KBM-7 (cell line): ENCODE results near the gene ARHGAP40.

ENCODE experiments used
- DNase-seq: peaks from one replicate; pipeline ENCODE4 v3.0.0-alpha.2; 2015
- in situ Hi-C: fragments of 300-500 bp; cut with MboI; formaldehyde crosslinking; loops from 2 replicates; pipeline ENCODE4 v1.14.3; 2020; ENCODE audit warnings: low sequenced_read_pairs, low pct_unique_long_range_greater_than_20kb, mixed read lengths

The ARHGAP40 gene

DNA sequence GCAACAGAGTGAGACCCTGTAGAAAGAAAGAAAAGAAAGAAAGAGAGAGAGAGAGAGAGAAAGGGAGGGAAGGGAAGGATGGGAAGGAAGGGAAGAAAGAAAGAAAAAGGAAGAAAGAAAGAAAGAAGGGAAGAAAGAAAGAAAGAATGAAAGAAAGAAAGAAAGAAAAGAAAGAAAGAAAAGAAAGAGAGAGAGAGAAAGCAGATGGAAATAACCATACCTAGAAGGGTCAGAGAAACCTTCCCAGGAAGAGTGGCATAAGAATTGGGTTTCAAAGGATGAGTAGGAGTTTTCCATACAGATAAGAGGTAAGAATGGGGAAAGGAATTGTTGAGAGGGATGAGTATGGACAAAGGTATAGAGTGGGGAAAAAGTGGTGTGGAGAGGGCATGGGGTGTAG lies 68.1 kb downstream of the ARHGAP40 start:
- in situ Hi-C loops, result no loop called here
- no peak for DNase-seq

GRCh38 chr20:38670786-38671185 lies 69.2 kb downstream of the ARHGAP40 start:
- in situ Hi-C loops, result no loop called here
- no peak for DNase-seq

- DNase-seq, result no peak
- in situ Hi-C loops, result no loop called here
Measured at GRCh38 chr20:38671186-38671585, 69.6 kb downstream of the ARHGAP40 start.

DNA sequence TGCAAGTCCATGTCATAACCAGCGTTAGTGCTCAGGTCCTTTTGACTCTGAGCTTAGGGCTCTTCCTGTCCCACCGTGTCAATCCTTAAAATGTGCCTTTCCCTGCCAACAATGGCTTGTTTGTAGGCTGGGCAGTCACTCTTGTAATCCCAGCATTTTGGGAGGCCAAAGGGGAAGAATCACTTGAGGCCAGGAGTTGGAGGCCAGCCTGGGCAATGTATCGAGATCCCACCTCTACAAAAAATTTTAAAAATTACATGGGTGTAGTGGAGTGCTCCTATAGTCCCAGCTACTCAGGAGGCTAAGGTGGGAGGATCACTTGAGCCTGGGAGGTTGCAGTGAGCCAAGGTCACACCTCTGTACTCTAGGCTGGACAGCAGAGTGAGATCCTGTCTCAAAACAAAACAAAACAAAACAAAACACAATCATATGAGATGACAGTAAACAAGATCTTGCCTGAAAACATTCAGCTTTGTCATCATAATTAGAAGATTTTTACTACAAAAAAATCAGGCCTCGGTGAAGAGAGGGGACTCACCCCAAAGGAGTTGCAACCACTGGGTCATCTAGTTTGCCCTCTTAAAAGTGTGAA lies 70.2 kb downstream of the ARHGAP40 start:
- DNase-seq, result no peak
- in situ Hi-C loops, result no loop called here

DNA sequence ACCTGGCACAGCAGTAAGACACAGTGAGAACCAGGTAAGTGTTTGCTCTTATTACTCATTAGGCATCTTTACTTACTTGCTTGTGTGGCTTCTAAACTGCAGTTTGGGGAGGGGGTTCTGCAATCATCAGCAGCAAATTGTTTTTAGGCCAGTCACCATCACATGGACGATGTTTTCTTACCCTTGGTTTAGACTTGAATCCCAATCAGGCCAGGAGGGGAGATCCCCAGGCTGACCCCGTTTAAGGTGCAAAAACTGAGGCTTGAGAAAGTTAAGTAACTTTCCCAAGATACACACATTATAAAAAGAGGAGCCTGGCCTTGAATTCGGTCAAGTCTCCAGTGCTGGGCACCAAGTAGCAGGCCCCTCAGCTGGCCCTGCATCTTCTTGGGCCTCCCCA lies 70.9 kb downstream of the ARHGAP40 start:
- no peak for DNase-seq
- in situ Hi-C loops, result no loop called here

DNA sequence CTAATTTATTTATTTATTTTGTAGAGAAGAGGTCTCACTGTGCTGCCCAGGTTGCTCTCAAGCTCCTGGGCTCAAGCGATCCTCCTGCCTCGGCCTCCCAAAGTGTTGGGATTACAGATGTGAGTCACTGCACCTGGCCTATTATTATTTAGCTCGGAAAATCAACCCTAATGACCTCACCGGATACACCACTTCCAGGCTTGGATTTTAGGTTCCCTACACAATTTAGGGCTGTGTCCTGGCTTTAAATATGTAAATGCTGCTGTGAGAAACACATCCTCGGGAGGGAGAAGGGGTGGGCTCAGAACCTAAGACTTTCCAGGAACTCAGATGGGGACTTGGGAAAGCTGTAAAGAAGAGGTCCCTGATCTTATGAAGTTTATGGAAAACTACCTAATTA lies 71.7 kb downstream of the ARHGAP40 start:
- in situ Hi-C loops, result no loop called here
- DNase-seq, result no peak

DNA sequence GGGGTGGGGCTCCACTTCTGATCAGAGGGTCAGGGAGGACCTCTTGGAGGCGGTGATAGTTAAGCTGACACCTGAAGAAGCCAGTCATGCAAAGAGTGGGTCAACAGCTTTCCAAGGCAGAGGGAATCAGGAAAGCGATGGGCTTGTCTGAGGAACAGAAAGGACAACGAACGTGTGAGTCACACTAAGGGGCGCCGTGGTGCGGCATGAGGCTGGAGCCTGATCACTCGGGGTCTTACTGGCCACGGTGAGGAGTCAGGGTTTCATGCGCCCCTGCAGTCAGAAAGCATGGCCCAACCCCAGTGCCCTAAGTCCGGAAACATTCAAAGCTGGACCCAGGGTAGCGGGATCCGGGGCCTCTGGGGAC lies 72.1 kb downstream of the ARHGAP40 start:
- DNase-seq, result no peak
- in situ Hi-C loops, result no loop called here

GRCh38 chr20:38674092-38674764 lies 72.6 kb downstream of the ARHGAP40 start:
- in situ Hi-C loops, result no loop called here
- peak; percentile 32 for DNase-seq

DNA sequence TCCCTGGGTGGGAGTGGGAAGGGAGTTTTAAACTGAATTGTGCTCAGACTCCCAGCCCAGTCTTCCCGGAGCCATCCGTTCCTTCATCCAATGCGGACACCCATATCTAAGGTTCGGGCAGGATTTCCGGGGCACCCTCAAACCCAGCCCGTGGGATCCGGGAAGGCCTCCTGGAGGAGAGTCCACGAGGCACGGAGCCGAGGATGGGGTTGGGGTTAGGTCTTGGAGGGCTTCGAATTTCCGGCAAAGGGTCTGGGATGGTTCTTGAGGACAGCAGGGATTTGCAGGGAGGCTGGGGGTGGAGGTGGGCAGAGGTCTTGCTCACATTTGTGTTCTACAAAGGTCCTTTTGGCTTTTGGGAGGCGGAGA lies 73.1 kb downstream of the ARHGAP40 start:
- no peak for DNase-seq
- in situ Hi-C loops, result no loop called here

GRCh38 chr20:38676576-38676975 lies 75.0 kb downstream of the ARHGAP40 start:
- DNase-seq, result no peak
- in situ Hi-C loops, result no loop called here

DNA sequence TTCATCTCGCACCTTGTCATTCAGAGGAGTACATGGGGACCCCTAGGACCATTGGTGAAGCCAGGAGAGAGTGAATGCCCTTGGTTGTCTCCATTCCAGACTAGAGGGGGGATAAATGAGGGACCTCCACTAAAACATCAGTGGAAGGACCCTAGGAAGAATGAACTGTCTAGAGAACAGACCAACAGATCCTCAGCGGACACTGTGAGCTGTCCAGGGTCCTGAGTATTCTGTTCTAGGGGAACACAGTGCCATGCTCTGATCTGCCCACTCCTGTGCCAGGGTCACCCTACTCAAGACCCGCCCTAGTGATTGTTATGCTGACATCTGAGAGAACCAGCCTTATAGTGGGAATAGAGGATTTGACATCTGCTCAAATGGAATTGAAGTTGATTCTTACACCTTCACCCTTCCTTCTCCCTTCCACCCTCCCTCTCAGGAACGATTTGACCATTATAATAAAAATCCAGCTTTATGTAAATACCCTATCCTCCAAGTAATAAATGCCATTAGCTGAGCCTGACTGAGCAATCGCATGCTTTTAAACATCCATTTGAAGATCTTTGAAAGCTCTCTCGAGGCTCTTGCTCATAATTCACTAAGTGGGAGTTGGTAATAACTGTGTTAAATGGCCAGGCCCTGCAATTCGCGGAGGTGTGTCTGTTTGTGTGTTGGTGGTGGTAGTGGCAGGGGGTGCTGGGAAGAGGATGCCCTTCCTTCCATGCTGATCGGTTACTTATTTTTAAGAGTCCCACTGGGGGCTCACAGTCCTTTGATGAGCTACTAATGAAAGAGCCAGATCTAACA lies 79.1 kb downstream of the ARHGAP40 start:
- in situ Hi-C loops, result no loop called here
- peak; percentile 55 for DNase-seq

DNA sequence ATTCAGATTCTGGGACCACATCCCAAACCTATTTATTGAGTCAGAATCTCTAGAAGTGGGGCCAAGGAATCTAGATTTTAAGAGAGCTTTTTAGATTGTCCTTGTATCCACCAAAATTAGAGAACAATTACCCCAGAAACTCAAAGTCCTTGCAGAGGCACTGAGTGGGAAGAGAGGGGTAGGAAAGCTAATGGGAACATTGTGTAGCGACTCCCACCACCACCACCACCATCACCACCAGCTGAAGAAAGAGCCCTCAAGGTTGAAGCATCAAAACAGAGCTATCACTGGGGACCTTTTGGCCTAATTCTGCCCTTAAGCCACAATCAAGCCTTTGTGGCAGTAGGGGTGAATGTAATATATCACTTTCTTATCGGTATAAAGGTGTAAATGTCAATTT lies 83.7 kb downstream of the ARHGAP40 start:
- no peak for DNase-seq
- in situ Hi-C loops, result no loop called here

GRCh38 chr20:38685853-38686473 lies 84.4 kb downstream of the ARHGAP40 start:
- in situ Hi-C loops, result no loop called here
- DNase-seq, result peak; percentile 58

- peak; percentile 59 for DNase-seq
- in situ Hi-C loops, result no loop called here
Measured at GRCh38 chr20:38692436-38693411, 91.1 kb downstream of the ARHGAP40 start.

DNA sequence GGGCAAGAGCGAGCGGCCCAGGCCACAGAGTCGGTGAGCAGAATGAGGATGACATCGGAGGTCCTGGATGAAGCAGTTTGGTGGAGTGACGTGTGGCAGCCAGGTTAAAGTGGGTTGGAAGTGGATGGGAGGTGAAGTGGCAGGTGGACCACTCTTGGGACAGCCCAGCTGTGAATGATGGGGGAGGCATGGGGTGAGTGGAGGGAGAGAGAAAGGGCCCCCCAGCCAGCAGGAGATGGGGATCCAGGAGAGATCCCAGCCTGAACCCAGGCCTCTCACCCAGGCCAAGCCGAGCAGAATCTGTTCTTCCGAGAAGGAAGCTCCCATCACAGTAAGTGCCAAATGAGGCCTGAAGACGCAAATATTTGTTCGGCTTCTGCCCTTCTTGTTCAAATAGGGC lies 95.7 kb downstream of the ARHGAP40 start:
- no peak for DNase-seq
- in situ Hi-C loops, result no loop called here

DNA sequence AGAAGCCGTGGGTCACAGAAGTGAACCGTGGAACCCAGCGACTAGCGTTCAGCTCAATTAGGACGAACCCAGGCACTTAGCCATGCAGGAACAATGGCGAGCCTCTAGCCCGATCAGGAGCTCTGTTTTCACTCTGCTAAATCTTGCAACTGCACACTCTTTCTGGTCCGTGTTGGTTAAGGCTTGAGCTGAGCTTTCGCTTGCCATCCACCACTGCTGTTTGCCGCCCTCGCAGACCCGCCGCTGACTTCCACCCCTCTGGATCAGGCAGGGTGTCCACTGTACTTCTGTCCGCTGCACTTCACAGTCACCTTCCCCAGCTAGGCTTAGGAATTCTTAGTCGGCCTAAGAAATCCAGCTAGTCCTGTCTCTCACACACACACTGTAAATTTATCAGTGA lies 96.9 kb downstream of the ARHGAP40 start:
- DNase-seq, result no peak
- in situ Hi-C loops, result no loop called here

- in situ Hi-C loops, result no loop called here
- DNase-seq, result no peak
Measured at GRCh38 chr20:38700141-38700540, 98.5 kb downstream of the ARHGAP40 start.
